ENCODE results near the gene RPP25L.

- TF ChIP-seq CTCF (IDR thresholded peaks at IDR 0.05), result no peak
- no peak for TF ChIP-seq POLR2A (IDR thresholded peaks at IDR 0.05)
These were observed 45.6 kb downstream of the RPP25L start for GRCh38 chr9:34566322-34566721.

Data from esophagus squamous epithelium (tissue), 4 donors.